Activated naive CD4-positive, alpha-beta T cell (primary cell): ENCODE measurements around the gene LRRC61.
"Not testable (repeated sequence)": the region's sequence is repeated elsewhere in the genome, so short reads cannot be mapped to it uniquely, and the experiment has no call there.

Source experiments
- DNase-seq, 4 experiments: peaks; one replicate each; lab custom pipeline; 2025; lab: John Stamatoyannopoulos, UW

LRRC61 gene

GRCh38 chr7:150307904-150308303 is 15.3 kb upstream of the LRRC61 start:
- no peak for DNase-seq

- DNase-seq, result no peak
Observed at GRCh38 chr7:150308575-150308974, 14.6 kb upstream of the LRRC61 start.

GRCh38 chr7:150311146-150311545 is 12.0 kb upstream of the LRRC61 start:
- no peak for DNase-seq

GRCh38 chr7:150311711-150312110 is 11.4 kb upstream of the LRRC61 start:
- DNase-seq, result no peak

- DNase-seq, result not testable (repeated sequence)
Observed at GRCh38 chr7:150312649-150313366, 10.3 kb upstream of the LRRC61 start.

- no peak for DNase-seq
Observed at GRCh38 chr7:150313367-150313809, 9.8 kb upstream of the LRRC61 start.

GRCh38 chr7:150313870-150314269 is 9.3 kb upstream of the LRRC61 start:
- no peak for DNase-seq

- no peak for DNase-seq
Observed at GRCh38 chr7:150314639-150315239, 8.4 kb upstream of the LRRC61 start.

- not testable (repeated sequence) for DNase-seq
Observed at GRCh38 chr7:150316987-150317386, 6.2 kb upstream of the LRRC61 start.

GRCh38 chr7:150317748-150318444 is 5.3 kb upstream of the LRRC61 start:
- DNase-seq, result no peak

GRCh38 chr7:150321788-150322113 is 1.4 kb upstream of the LRRC61 start:
- DNase-seq, result no peak

- DNase-seq, result no peak
Observed at GRCh38 chr7:150322114-150322832, 882 bp upstream of the LRRC61 start.

- DNase-seq, result no peak
Observed at GRCh38 chr7:150323682-150324372, 672 bp downstream of the LRRC61 start.

- DNase-seq, result no peak
Observed at GRCh38 chr7:150324373-150324961, 1.3 kb downstream of the LRRC61 start.

GRCh38 chr7:150325110-150325611 is 2.0 kb downstream of the LRRC61 start:
- no peak for DNase-seq

GRCh38 chr7:150325901-150326300 is 2.7 kb downstream of the LRRC61 start:
- no peak for DNase-seq

- DNase-seq, result no peak
Observed at GRCh38 chr7:150326657-150327268, 3.6 kb downstream of the LRRC61 start.

- no peak for DNase-seq
Observed at GRCh38 chr7:150327308-150327707, 4.2 kb downstream of the LRRC61 start.

GRCh38 chr7:150329331-150330120 is 6.4 kb downstream of the LRRC61 start:
- no peak for DNase-seq
